ENCODE data around the gene LIME1.
A peak's percentile ranks its signal among the peaks of the same experiment; 100 is the strongest.
"Not testable (repeated sequence)": the region's sequence is repeated elsewhere in the genome, so short reads cannot be mapped to it uniquely, and the experiment has no call there.

Gene LIME1

DNA sequence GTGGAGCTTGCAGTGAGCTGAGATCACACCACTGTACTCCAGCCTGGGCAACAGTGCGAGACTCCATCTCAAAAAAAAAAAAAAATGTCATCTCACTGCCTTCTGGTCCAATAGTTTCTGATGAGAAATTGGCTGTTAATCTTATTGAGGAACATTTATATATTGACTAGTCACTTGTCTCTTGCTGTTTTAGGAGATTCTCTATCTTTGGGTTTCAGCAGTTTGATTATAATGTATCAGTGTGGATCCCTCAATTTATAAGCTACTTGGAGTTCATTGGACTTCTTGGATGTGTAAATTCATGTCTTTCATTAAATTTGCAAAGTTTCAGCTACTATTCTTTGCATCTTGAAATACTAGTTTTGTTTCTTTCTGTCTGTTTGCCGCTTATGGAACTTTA, 17.5 kb upstream of the LIME1 start:
- ATAC-seq, result no peak
- Mint-ChIP-seq H3K4me1 (peaks cover 30% of the 10 kb centered on the region), H3K27ac (no peak overlapping the region), H3K4me3 (no peak overlapping the region), H3K27me3 (no peaks in the 10 kb centered on the region), H3K9me3 (peaks cover 8% of the 10 kb centered on the region), H3K36me3 (peaks cover 91% of the 10 kb centered on the region)

DNA sequence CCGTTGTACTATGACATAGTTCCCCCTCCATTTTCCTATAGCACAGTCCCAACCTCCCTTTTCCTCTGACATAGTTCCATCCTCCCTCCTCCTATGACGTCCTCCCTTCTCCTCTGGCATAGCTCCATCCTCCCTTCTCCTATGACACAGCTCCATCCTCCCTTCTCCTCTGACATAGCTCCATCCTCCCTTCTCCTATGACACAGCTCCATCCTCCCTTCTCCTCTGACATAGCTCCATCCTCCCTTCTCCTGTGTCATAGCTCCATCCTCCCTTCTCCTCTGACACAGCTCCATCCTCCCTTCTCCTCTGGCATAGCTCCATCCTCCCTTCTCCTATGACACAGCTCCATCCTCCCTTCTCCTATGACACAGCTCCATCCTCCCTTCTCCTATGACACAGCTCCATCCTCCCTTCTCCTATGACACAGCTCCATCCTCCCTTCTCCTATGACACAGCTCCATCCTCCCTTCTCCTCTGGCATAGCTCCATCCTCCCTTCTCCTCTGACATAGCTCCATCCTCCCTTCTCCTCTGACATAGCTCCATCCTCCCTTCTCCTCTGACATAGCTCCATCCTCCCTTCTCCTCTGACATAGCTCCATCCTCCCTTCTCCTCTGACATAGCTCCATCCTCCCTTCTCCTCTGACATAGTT, 13.4 kb upstream of the LIME1 start:
- ATAC-seq, H3K4me3 Mint-ChIP-seq, H3K27me3 Mint-ChIP-seq, H3K27ac Mint-ChIP-seq, H3K9me3 Mint-ChIP-seq: not testable (repeated sequence)
- Mint-ChIP-seq H3K4me1 (peaks cover 20% of the 10 kb centered on the region), H3K36me3 (peaks cover 78% of the 10 kb centered on the region)

- not testable (repeated sequence) for H3K4me3 Mint-ChIP-seq, H3K27ac Mint-ChIP-seq, H3K9me3 Mint-ChIP-seq, H3K27me3 Mint-ChIP-seq, ATAC-seq
- H3K36me3 Mint-ChIP-seq, result peaks cover 39% of the 10 kb centered on the region
- H3K4me1 Mint-ChIP-seq, result peaks cover 36% of the 10 kb centered on the region
Observed at GRCh38 chr20:63730189-63730733, 6.2 kb upstream of the LIME1 start.

DNA sequence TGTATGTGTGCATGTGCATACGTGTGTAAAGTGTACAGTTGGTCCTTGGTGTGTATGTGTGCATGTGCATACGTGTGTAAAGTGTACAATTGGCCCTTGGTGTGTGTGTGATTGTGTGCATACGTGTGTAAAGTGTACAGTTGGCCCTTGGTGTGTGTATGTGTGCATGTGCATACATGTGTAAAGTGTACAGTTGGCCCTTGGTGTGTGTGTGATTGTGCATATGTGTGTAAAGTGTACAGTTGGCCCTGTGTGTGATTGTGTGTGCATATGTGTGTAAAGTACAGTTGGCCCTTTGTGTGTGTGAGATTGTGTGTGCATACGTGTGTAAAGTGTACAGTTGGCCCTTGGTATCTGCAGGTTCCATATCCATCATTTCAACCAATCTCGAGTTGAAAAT, 5.1 kb upstream of the LIME1 start:
- ATAC-seq, result no peak
- no peaks in the 10 kb centered on the region for H3K9me3 Mint-ChIP-seq
- no peak overlapping the region for H3K27ac Mint-ChIP-seq
- H3K4me1 Mint-ChIP-seq, result peaks cover 46% of the 10 kb centered on the region
- H3K4me3 Mint-ChIP-seq, result no peak overlapping the region
- peaks cover 32% of the 10 kb centered on the region for H3K36me3 Mint-ChIP-seq
- H3K27me3 Mint-ChIP-seq, result no peaks in the 10 kb centered on the region

GRCh38 chr20:63732118-63733095, 4.1 kb upstream of the LIME1 start:
- no peak overlapping the region for H3K27ac Mint-ChIP-seq
- no peak overlapping the region for H3K4me3 Mint-ChIP-seq
- no peak for ATAC-seq
- peaks cover 26% of the 10 kb centered on the region for H3K36me3 Mint-ChIP-seq
- no peaks in the 10 kb centered on the region for H3K9me3 Mint-ChIP-seq
- no peaks in the 10 kb centered on the region for H3K27me3 Mint-ChIP-seq
- H3K4me1 Mint-ChIP-seq, result peaks cover 48% of the 10 kb centered on the region

DNA sequence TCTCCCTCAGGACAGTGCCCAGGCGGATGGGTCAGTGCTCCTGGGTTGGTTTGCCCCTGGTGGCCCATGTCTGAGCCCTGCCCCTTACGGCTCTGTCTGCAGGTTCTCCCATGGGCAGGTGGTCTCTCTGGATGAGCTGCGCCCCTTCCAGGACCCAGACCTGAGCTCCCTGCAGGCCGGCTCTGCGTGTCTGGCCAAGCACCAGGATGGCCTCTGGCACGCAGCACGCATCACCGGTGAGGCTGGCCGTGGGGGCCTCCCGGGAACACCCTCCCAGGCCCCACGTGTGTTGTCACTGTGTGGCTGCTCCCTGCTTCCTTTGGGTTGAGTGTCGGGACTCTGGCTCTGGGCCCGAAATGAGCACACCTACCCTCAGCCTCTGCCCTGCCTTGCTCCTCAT, 3.3 kb upstream of the LIME1 start:
- H3K9me3 Mint-ChIP-seq, result no peaks in the 10 kb centered on the region
- no peak overlapping the region for H3K27ac Mint-ChIP-seq
- peaks cover 26% of the 10 kb centered on the region for H3K36me3 Mint-ChIP-seq

DNA sequence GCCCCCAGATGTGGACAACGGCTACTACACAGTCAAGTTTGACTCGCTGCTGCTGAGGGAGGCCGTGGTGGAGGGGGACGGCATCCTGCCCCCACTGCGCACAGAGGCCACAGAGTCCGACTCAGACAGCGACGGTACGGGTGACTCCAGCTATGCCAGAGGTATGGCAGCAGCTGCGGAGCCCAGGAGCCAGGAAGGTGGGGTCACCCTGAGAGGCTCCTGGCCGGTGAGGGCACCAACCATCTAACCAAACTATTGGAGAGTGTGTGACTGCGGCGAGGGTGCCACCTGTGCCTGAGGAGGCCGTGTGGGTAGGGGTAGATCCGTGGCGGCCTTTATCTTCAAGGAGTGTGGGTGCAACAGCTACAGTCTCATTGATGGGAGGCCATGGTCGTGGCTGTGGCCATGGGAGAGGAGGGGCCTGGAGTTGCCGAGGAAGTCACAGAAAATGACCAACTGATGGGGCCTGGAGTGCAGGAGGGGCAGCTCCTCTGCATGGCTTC, 2.8 kb upstream of the LIME1 start:
- H3K36me3 Mint-ChIP-seq, result peaks cover 21% of the 10 kb centered on the region
- peaks cover 42% of the 10 kb centered on the region for H3K4me1 Mint-ChIP-seq
- no peaks in the 10 kb centered on the region for H3K9me3 Mint-ChIP-seq
- no peak overlapping the region for H3K4me3 Mint-ChIP-seq
- no peak for ATAC-seq
- no peaks in the 10 kb centered on the region for H3K27me3 Mint-ChIP-seq
- no peak overlapping the region for H3K27ac Mint-ChIP-seq

More for the DNA sequence above, 3.3 kb upstream of the LIME1 start:
- H3K27me3 Mint-ChIP-seq, result no peaks in the 10 kb centered on the region
- no peak overlapping the region for H3K4me3 Mint-ChIP-seq
- no peak for ATAC-seq
- peaks cover 42% of the 10 kb centered on the region for H3K4me1 Mint-ChIP-seq

DNA sequence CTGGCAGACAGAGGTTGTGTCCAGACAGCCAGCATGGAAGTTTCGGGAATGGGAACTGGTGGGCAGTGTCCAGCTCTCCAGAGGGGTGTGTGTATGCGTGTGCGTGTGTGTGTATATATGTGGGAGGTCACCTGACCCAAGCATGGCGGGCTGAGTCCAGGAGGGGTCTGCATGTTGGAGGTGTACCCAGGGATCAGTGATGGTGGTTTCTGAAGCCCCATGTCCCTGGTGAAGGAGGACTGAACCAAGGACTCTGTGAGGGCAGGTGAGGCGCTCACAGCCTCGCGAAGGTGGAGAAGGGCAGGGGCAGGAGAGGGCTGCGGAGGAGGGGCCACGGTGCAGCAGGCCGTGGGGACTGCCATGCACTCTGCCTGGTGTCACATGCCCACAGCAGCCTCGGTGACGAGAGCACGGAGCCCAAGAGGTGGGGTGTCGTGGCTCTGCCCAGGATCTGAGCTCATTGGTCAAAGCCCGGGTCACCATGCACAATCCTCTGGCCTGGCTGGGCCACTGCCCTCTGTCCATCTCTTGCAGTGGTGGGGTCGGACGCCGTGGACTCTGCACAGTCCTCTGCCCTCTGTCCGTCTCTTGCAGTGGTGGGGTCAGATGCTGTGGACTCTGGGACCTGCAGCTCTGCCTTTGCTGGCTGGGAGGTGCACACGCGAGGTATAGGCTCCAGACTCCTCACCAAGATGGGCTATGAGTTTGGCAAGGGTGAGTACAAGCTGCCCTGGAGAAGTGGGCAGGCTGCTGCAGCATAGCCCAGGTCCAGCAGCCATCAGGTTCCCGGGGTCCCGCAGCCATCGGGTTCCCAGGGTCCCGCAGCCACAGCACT, 2.1 kb upstream of the LIME1 start:
- Mint-ChIP-seq H3K4me1 (peaks cover 36% of the 10 kb centered on the region), H3K9me3 (no peaks in the 10 kb centered on the region), H3K27ac (no peak overlapping the region), H3K4me3 (no peak overlapping the region), H3K27me3 (no peaks in the 10 kb centered on the region), H3K36me3 (peaks cover 20% of the 10 kb centered on the region)
- ATAC-seq, result no peak

GRCh38 chr20:63734946-63735858, 1.3 kb upstream of the LIME1 start:
- peak overlapping the region; percentile 76 for H3K27ac Mint-ChIP-seq
- H3K9me3 Mint-ChIP-seq, result no peaks in the 10 kb centered on the region
- H3K4me1 Mint-ChIP-seq, result peaks cover 32% of the 10 kb centered on the region
- H3K4me3 Mint-ChIP-seq, result no peak overlapping the region
- no peaks in the 10 kb centered on the region for H3K27me3 Mint-ChIP-seq
- peaks cover 16% of the 10 kb centered on the region for H3K36me3 Mint-ChIP-seq
- no peak for ATAC-seq

- peak overlapping the region; percentile 76 for H3K27ac Mint-ChIP-seq
- peak overlapping the region; percentile 79 for H3K4me3 Mint-ChIP-seq
- ATAC-seq, result peak; percentile 53
- peaks cover 16% of the 10 kb centered on the region for H3K36me3 Mint-ChIP-seq
- no peaks in the 10 kb centered on the region for H3K27me3 Mint-ChIP-seq
- no peaks in the 10 kb centered on the region for H3K9me3 Mint-ChIP-seq
- H3K4me1 Mint-ChIP-seq, result peaks cover 32% of the 10 kb centered on the region
Observed at GRCh38 chr20:63736893-63737694, 630 bp downstream of the LIME1 start.

- H3K27ac Mint-ChIP-seq, result no peak overlapping the region
- no peaks in the 10 kb centered on the region for H3K27me3 Mint-ChIP-seq
- H3K4me3 Mint-ChIP-seq, result peak overlapping the region; percentile 79
- no peak for ATAC-seq
- peaks cover 16% of the 10 kb centered on the region for H3K36me3 Mint-ChIP-seq
- H3K4me1 Mint-ChIP-seq, result peaks cover 32% of the 10 kb centered on the region
- H3K9me3 Mint-ChIP-seq, result no peaks in the 10 kb centered on the region
Observed at GRCh38 chr20:63737695-63737944, 1.2 kb downstream of the LIME1 start.

DNA sequence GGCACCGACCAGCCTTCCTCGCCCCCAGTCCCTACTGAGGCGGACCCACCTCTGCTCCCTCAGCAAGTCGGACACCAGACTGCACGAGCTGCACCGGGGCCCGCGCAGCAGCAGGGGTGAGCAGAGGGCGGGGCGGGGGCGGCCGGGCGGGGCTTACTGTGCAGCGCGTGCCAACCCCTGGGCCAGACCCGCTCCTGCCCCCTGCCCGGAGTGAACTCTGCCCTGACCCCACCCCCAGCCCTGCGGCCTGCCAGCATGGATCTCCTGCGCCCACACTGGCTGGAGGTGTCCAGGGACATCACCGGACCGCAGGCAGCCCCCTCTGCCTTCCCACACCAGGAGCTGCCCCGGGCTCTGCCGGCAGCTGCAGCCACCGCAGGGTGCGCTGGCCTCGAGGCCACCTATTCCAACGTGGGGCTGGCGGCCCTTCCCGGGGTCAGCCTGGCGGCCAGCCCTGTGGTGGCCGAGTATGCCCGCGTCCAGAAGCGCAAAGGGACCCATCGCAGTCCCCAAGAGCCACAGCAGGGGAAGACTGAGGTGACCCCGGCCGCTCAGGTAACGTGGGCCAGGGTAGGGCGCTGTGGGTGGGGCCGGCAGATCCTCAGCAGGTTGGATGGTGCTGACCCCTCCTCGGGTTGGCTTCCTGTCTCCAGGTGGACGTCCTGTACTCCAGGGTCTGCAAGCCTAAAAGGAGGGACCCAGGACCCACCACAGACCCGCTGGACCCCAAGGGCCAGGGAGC, 1.7 kb downstream of the LIME1 start:
- Mint-ChIP-seq H3K4me1 (peaks cover 32% of the 10 kb centered on the region), H3K27me3 (no peaks in the 10 kb centered on the region), H3K4me3 (peak overlapping the region; percentile 53), H3K36me3 (peaks cover 16% of the 10 kb centered on the region), H3K27ac (no peak overlapping the region), H3K9me3 (no peaks in the 10 kb centered on the region)
- ATAC-seq, result no peak

DNA sequence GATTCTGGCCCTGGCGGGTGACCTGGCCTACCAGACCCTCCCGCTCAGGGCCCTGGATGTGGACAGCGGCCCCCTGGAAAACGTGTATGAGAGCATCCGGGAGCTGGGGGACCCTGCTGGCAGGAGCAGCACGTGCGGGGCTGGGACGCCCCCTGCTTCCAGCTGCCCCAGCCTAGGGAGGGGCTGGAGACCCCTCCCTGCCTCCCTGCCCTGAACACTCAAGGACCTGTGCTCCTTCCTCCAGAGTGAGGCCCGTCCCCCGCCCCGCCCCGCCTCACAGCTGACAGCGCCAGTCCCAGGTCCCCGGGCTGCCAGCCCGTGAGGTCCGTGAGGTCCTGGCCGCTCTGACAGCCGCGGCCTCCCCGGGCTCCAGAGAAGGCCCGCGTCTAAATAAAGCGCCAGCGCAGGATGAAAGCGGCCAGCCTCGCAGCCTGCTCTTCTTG, 2.2 kb downstream of the LIME1 start:
- no peak overlapping the region for H3K27ac Mint-ChIP-seq
- H3K4me1 Mint-ChIP-seq, result peaks cover 31% of the 10 kb centered on the region
- H3K27me3 Mint-ChIP-seq, result no peaks in the 10 kb centered on the region
- ATAC-seq, result no peak
- peaks cover 12% of the 10 kb centered on the region for H3K36me3 Mint-ChIP-seq
- peak overlapping the region; percentile 53 for H3K4me3 Mint-ChIP-seq
- H3K9me3 Mint-ChIP-seq, result no peaks in the 10 kb centered on the region
